NCI-H1092 (cell line): ENCODE measurements around the gene GRB14.
"Not testable (repeated sequence)": the region's sequence is repeated elsewhere in the genome, so short reads cannot be mapped to it uniquely, and the experiment has no call there.

ENCODE experiments used
- DNase-seq: peaks from one replicate; lab custom pipeline; 2025; lab: John Stamatoyannopoulos, UW

Gene GRB14

DNA sequence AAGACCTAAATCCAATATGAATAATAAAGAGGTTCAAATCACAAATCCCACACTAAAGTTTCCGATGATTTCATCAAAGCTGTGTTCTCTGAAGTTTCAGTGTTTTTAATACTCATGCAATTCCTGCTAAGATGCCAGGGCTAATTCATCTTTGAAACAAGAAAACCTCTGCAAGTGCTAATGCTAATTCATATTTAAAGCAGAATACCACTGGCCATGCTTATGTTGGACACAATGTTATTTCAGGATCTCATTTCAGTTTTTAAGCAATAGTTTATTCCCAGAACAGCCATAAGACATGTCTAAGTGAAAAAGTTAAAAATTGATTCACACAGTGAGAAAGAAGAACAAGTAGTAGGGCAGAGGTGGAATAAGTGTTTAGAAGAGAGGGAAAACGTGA, 62.8 kb downstream of the GRB14 start:
- no peak for DNase-seq

GRCh38 chr2:164554487-164554886, 66.8 kb downstream of the GRB14 start:
- DNase-seq, result no peak

DNA sequence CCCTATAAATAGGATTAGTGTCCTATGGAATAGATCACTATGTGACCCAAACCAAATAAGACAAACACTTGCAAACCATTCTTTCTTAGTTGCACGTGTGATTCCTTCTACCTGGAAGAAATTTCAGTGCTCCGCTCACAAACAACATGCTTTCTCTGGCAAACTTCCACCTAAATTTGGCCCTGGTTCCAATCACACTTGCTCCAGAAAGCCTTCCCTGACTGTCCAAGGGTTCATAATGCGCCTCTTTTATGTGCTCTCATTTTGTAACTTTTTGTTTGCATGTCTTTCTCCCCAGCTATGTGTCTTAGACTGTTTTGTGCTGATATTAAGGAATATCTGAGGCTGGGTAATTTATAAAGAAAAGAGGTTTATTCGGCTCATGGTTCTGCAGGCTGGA, 69.8 kb downstream of the GRB14 start:
- DNase-seq, result no peak

- not testable (repeated sequence) for DNase-seq
Measured at GRCh38 chr2:164549705-164550104, 71.6 kb downstream of the GRB14 start.

GRCh38 chr2:164545484-164545883, 75.8 kb downstream of the GRB14 start:
- DNase-seq, result no peak

- peak; percentile 10 for DNase-seq
Measured at GRCh38 chr2:164542581-164543021, 78.7 kb downstream of the GRB14 start.

DNA sequence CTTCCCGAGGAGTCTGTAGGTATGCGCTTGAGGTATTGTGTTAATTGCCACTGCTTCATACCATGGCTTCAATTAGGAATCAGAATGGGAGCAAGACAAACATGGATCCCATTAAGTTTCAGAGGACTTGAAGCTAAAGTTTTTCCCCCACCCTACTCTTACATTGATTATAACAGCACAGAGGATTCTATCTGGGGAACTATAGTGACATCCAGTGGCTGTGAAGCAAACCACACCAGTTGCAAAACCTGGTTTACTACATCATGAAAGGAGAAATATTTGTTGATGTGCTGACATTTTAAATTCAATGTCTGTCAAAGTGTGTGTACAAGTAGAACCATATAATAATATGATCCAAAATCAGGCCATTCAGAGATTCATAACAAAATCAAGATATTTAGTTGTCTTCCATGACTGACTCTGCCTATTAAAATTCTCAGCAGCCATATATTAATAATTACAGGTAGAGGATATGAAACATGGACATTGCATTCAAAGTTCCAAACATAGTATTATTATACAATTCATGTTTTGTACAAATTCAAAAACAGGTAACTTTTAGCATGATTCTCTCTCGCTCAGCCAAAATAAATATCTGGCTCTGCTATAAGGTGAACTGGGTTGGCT, 82.9 kb downstream of the GRB14 start:
- DNase-seq, result no peak

DNA sequence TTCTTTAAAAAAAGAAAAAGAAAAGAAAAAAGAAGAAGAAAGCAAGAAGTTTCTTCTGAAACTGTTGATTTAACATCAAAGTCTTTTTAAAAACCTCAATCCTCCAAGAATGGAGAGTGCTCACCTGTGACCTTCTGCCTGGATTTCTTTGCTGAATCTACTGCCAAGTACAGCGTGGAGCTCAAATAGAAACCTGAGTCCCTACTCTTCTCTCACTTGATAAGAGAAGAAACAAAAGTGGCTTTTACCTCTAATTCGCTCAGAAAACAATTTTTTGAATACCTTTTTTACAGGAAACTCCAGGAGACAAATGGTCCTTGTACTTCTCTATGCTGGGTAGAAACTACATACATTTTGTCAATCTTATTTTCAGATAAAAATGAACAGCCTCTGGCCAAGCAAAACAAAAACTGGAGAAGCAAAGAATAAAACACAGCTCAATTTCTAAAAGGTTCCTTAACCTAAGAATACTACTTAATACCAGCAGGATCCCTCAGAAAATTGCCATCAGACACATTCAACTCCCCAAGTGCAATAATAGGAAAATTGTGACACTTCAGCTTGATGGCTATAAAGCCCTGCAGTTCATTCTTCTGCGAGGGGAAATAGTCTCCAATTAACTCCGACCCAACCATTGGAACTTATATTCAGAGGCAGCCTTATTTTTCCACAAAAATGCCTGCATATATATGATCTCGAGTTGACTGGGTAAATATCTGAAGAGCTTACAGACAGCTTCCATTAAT, 85.8 kb downstream of the GRB14 start:
- DNase-seq, result no peak

DNA sequence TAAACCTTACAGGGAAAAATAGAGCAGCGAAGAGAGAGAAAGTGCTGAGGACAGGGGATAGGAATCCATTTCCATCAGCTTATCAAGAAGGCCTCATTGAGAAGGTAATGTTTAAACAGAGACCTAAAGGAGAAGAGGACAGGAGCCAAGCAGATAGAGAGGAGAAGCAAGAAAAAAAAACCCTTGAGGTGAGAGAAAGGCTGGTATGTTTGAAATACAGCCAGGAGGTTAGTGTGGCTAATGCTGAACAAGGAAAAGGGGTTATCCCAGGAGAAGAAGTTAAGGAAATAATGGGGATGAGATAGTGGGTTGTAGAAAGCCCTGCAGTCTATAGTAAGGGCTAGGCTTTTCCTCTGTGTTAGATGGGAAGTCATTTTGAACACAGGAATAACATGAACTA, 90.8 kb downstream of the GRB14 start:
- DNase-seq, result no peak

GRCh38 chr2:164523726-164524125, 97.6 kb downstream of the GRB14 start:
- DNase-seq, result no peak

DNA sequence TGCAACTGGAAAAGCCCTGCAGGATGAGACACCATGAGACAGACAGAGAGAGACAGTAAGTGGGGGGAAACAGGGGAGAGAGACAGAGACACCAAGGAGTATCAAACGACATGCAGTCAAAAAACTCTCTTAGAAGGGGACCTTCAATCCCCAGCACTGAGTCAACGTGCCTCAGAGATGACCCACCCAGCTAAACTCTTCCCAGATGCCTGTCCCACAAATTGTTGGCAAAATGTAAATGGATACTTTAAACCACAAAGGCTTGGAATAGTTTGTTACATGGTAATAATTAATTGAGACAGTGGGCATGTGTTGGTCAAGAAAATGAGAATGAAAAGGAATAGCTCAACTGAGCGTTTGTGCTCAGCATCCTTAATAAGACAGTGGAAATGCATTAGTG, 98.3 kb downstream of the GRB14 start:
- DNase-seq, result no peak

DNA sequence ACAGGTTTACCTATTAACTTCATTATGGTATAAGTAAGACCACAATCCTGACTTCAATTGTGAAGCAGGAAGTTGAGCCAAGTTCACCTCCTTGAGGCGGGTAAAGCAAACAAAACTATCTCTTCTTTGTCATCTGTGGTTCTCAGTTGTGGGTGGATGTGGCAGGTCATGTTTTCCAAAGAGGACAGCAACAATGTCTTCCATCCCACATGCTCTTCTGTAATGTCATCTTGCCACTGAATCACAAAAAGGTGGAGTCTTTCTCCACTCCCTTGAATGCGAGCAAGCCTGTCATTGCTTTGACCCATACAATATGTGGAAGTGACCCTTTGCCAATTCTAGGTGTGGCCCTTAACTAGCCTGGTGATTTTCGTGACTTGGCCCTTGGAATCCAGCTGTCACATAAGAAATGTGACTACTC, 98.7 kb downstream of the GRB14 start:
- no peak for DNase-seq

- DNase-seq, result no peak
Measured at GRCh38 chr2:164515734-164516133, 105.5 kb downstream of the GRB14 start.

GRCh38 chr2:164515030-164515429, 106.3 kb downstream of the GRB14 start:
- peak; percentile 14 for DNase-seq

- DNase-seq, result no peak
Measured at GRCh38 chr2:164514491-164514890, 106.8 kb downstream of the GRB14 start.

DNA sequence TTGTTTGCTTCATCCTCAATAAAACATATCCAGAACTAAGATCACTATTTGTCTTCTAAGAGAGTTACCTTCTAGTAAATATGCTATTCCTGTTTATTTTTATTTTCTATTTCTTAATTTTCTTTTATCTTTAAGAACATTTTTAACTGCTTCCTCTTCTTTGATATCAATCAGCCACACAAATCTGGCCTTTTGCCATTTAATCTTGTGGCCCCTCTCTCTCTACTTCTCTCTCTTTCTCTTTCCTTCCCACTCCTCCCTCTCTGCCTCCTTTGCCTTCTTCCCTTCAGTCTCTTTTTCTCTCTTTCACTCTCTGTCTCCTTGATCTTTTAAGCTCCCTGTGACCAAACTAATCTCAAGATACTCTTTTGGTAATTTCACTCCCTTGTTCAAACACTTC, 108.4 kb downstream of the GRB14 start:
- no peak for DNase-seq

GRCh38 chr2:164511738-164512137, 109.5 kb downstream of the GRB14 start:
- DNase-seq, result no peak

DNA sequence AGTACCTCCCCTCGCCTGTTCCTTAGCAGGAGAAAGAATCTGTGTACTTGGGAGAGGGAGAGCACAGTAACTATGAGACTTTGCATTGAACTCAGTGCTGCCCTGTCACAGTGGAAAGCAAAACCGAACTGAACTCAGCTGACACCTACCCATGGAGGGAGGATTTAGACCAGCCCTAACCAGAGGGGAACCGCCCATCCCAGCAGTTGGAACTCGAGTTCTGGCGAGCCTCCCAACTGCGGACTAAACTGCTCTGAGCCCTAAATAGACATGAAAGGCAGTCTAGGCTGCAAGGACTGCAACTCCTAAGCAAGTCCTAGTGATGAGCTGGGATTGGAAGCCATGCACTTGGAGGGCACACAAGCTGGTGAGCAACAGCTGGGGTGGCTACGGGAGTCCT, 110.4 kb downstream of the GRB14 start:
- DNase-seq, result no peak

DNA sequence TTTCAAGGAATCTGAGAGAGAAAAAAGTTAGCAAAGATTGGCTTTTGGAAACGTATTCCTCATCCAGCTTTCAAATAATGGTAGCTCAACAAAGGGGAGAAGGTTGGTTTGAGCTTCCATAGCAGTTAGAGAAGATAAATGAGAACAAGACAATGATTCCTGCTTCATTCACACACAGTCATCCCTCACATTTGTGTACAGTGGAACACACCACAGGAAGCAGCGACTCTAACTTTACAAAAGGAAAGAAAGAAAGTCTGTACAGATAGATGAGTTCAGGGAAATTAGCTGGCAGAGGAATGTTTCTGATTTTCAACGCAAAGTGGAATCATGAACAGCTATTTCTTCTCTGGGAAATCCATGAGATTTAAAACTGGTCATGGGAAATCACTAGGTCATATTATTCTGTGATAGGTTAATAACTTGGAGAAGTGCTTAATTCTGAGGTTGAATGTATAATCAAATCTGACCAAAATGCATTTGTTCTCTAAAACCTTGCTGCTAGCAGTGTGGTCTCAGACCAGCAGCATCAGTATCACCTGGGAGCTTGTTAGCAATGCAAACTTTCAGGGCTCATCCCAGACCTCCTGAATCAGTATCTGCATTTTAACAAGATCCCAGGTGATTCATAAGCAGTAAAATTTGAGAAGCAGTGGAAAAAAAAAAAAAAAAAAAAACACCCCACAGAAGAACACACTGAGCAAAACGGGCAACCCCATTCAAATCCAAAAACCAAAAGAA, 112.0 kb downstream of the GRB14 start:
- DNase-seq, result no peak

DNA sequence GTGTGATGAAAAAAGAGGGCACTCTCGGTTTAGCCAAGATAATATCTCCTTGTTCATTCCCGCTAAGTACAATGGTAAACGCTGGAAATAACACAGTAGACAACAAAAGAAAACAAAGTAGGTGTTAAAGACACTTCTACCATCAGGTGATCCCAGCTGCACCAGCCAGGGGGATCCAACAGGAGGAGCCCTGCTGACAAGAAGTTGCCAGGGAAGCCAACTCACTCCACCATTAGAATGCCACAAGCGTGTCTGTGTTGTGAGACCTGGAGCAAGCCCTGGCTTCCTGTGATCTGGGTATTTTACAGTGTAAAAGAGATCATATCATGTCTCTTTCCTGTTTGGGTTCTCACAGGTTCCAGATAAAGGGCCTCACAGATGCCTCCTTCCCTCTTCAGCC, 117.0 kb downstream of the GRB14 start:
- no peak for DNase-seq

- DNase-seq, result no peak
Measured at GRCh38 chr2:164498836-164499235, 122.4 kb downstream of the GRB14 start.

GRCh38 chr2:164496881-164497280, 124.4 kb downstream of the GRB14 start:
- DNase-seq, result no peak

- DNase-seq, result no peak
Measured at GRCh38 chr2:164496421-164496820, 124.9 kb downstream of the GRB14 start.
